Rectal smooth muscle tissue (tissue), 1 donor: ENCODE measurements around the gene IQSEC1.

Experiments
- H3K27ac ChIP-seq: one replicate; pipeline ENCODE4 v1.7.0; 2013; ENCODE audit warnings: low read depth, low read length, inconsistent platforms
- H3K27me3 ChIP-seq: one replicate; pipeline ENCODE4 v1.7.0; 2013; ENCODE audit warnings: low read length; ENCODE audit not compliant: control insufficient read depth, insufficient read depth
- H3K36me3 ChIP-seq: one replicate; pipeline ENCODE4 v1.7.0; 2013; ENCODE audit warnings: low read length; ENCODE audit not compliant: control insufficient read depth, insufficient read depth
- H3K4me1 ChIP-seq: one replicate; pipeline ENCODE4 v1.7.0; 2013; ENCODE audit warnings: low read length; ENCODE audit not compliant: control insufficient read depth, insufficient read depth
- H3K4me3 ChIP-seq: one replicate; pipeline ENCODE4 v1.7.0; 2013; ENCODE audit warnings: low read length
- H3K9ac ChIP-seq: one replicate; pipeline ENCODE4 v1.7.0; 2013; ENCODE audit warnings: low read length

IQSEC1 gene

GRCh38 chr3:13008155-13008995 is 64.9 kb downstream of the IQSEC1 start:
- H3K9ac ChIP-seq = no peak overlapping the region
- H3K4me3 ChIP-seq = no peak overlapping the region
- H3K27ac ChIP-seq = no peak overlapping the region
- H3K36me3 ChIP-seq = no peaks in the 10 kb centered on the region
- H3K4me1 ChIP-seq = no peaks in the 10 kb centered on the region
- H3K27me3 ChIP-seq = no peaks in the 10 kb centered on the region

- Histone ChIP-seq H3K4me3 (no peak overlapping the region), H3K4me1 (no peaks in the 10 kb centered on the region), H3K27ac (no peak overlapping the region), H3K27me3 (no peaks in the 10 kb centered on the region), H3K36me3 (no peaks in the 10 kb centered on the region), H3K9ac (no peak overlapping the region)
These were observed 65.8 kb downstream of the IQSEC1 start for GRCh38 chr3:13007251-13007941.

- no peaks in the 10 kb centered on the region for H3K36me3 ChIP-seq
- no peak overlapping the region for H3K4me3 ChIP-seq
- no peak overlapping the region for H3K9ac ChIP-seq
- H3K27ac ChIP-seq = no peak overlapping the region
- no peaks in the 10 kb centered on the region for H3K4me1 ChIP-seq
- H3K27me3 ChIP-seq = no peaks in the 10 kb centered on the region
These were observed 66.8 kb downstream of the IQSEC1 start for GRCh38 chr3:13006216-13006990.

GRCh38 chr3:13005301-13005700 is 67.9 kb downstream of the IQSEC1 start:
- Histone ChIP-seq H3K36me3 (no peaks in the 10 kb centered on the region), H3K4me3 (no peak overlapping the region), H3K27ac (no peak overlapping the region), H3K9ac (no peak overlapping the region), H3K27me3 (no peaks in the 10 kb centered on the region), H3K4me1 (no peaks in the 10 kb centered on the region)

- H3K9ac ChIP-seq = no peak overlapping the region
- no peaks in the 10 kb centered on the region for H3K4me1 ChIP-seq
These were observed 68.9 kb downstream of the IQSEC1 start for GRCh38 chr3:13004376-13004775.

GRCh38 chr3:13003608-13004007 is 69.6 kb downstream of the IQSEC1 start:
- Histone ChIP-seq H3K4me3 (no peak overlapping the region), H3K36me3 (no peaks in the 10 kb centered on the region), H3K4me1 (no peaks in the 10 kb centered on the region), H3K27ac (no peak overlapping the region), H3K27me3 (no peaks in the 10 kb centered on the region), H3K9ac (no peak overlapping the region)

More at GRCh38 chr3:13004376-13004775, 68.9 kb downstream of the IQSEC1 start:
- H3K27me3 ChIP-seq = no peaks in the 10 kb centered on the region
- H3K27ac ChIP-seq = no peak overlapping the region
- no peak overlapping the region for H3K4me3 ChIP-seq
- no peaks in the 10 kb centered on the region for H3K36me3 ChIP-seq

GRCh38 chr3:13002398-13003124 is 70.7 kb downstream of the IQSEC1 start:
- H3K27ac ChIP-seq = no peak overlapping the region
- H3K4me1 ChIP-seq = no peaks in the 10 kb centered on the region
- H3K36me3 ChIP-seq = no peaks in the 10 kb centered on the region
- no peak overlapping the region for H3K4me3 ChIP-seq
- H3K9ac ChIP-seq = no peak overlapping the region
- H3K27me3 ChIP-seq = no peaks in the 10 kb centered on the region

- H3K4me1 ChIP-seq = no peaks in the 10 kb centered on the region
- H3K9ac ChIP-seq = no peak overlapping the region
- no peak overlapping the region for H3K27ac ChIP-seq
- H3K4me3 ChIP-seq = no peak overlapping the region
- H3K36me3 ChIP-seq = no peaks in the 10 kb centered on the region
- no peaks in the 10 kb centered on the region for H3K27me3 ChIP-seq
These were observed 73.8 kb downstream of the IQSEC1 start for GRCh38 chr3:12999147-13000140.

GRCh38 chr3:12998648-12999047 is 74.6 kb downstream of the IQSEC1 start:
- Histone ChIP-seq H3K27me3 (no peaks in the 10 kb centered on the region), H3K4me3 (no peak overlapping the region), H3K9ac (no peak overlapping the region), H3K36me3 (no peaks in the 10 kb centered on the region), H3K4me1 (no peaks in the 10 kb centered on the region), H3K27ac (no peak overlapping the region)

- H3K4me1 ChIP-seq = peaks cover 2% of the 10 kb centered on the region
- H3K27me3 ChIP-seq = no peaks in the 10 kb centered on the region
- no peak overlapping the region for H3K4me3 ChIP-seq
- H3K36me3 ChIP-seq = no peaks in the 10 kb centered on the region
- H3K27ac ChIP-seq = no peak overlapping the region
- no peak overlapping the region for H3K9ac ChIP-seq
These were observed 75.8 kb downstream of the IQSEC1 start for GRCh38 chr3:12997387-12997786.

- Histone ChIP-seq H3K27me3 (no peaks in the 10 kb centered on the region), H3K36me3 (no peaks in the 10 kb centered on the region), H3K4me1 (peaks cover 2% of the 10 kb centered on the region), H3K9ac (no peak overlapping the region), H3K27ac (no peak overlapping the region), H3K4me3 (no peak overlapping the region)
These were observed 77.1 kb downstream of the IQSEC1 start for GRCh38 chr3:12996181-12996506.
